Ammon's horn (tissue), 1 donor: ENCODE results near the gene NCKIPSD.

Experiments
- DNase-seq: peaks from one replicate; pipeline ENCODE4 v3.0.0-alpha.2; 2016; ENCODE audit warnings: low spot score

NCKIPSD gene

DNA sequence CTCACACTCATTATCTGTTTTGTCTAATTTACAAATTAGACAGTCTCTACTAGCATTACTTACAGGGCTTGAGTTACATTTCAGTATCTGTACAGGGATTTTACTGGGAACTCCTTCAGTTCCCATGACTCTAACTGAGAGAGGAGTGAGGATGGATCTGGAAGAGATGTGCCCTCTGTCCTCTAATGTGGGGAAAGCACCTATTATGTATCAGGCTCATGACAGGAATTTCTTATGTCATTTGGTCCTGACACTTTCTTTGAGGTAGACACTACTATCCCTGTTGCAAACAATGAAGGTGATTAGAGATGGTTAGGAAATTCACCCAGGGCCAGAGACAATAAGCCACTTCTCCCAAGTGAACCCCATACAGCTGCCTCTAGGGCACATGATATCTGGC lies 10.9 kb upstream of the NCKIPSD start:
- no peak for DNase-seq

DNA sequence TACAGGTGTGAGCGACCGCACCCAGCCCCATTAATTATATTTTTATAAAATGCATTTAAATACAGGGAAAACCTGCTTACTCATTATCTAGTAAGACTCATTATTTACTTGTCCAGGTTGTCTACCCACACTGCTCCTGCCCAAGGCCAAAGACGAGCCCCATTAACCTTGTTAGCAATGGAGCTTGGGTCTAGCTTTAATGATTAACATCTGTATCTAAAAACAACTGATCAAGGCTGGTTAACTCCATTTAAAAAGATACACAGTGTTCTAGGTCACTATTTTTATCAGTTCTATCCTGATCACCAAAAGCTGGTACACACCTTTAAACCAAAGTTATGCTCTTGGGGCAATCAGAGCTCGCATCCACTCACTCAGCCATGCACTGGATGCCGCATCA lies 10.4 kb upstream of the NCKIPSD start:
- DNase-seq: no peak

DNA sequence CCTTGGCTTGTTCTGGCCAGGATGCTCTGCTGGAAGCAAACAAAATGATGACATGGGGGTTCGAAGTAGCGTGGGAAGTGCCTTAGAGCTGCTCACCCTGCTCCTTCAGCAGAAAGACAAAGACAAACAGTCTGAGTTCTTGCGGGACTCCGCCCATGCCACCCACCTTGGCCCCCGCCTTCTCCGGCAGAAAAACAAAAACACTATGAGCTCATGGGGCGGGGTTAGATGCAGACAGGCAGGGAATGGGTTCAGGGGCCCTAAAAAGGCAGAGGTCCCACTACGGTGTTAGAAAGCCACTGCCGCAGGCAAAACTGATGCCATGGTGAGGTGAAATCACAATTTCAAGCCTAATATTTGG lies 9.7 kb upstream of the NCKIPSD start:
- DNase-seq: peak; percentile 51

DNA sequence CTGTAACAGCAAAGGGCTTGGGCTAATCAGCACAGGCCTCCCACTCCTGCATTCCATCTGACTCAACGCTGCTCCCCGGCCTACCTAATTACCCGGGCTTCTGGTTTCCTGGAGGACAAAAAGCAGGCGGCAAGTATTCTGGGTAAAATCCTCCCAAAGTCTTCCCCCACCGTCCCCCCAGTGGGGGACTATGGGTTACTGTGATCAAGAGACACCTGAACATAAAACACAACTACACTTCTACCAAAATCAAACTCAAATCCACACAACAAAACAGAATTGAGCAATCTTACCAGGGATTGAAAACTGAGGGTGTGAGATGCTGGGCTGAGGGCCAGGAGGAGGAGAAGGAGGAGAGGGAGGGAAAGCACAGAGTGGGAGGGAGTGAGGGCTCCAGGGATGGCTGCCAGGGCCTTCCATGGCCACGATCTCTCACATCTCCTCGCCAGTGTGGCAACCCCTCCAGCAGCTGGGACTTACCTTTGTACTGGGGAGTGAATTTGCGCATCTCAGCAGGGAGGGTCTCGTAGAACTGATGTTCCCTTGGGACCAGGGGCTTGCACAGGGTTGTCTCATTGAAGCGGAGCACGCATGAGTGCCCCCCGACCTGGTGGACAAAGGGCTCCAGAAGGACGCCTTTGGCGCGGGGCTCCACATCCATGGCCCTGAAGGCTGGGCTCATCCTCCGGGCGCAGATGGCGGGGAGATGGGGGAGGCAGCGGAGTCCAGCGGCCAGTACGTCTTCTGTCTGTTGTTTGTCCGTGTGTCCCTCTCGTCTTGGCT lies 9.1 kb upstream of the NCKIPSD start:
- peak; percentile 90 for DNase-seq

DNA sequence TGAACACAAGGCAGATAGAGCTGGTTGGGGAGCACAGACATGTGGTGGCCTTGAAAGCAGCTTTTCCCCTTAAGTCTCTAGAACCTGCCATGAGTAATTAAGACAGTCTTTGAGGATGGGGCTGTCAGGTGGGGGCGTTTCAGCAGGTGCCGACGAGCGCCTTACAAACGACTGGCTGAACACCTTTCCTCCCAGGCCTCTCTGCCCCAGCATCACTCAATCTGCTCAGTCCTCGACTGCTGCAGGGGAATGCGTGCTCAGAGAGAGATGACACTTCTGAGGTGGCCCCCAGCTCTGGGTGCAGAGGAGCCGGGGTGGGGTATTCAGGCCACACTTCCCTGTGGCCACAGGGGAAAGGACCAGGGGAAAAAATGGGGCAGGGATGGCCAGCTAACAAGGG lies 8.1 kb upstream of the NCKIPSD start:
- DNase-seq: no peak

DNA sequence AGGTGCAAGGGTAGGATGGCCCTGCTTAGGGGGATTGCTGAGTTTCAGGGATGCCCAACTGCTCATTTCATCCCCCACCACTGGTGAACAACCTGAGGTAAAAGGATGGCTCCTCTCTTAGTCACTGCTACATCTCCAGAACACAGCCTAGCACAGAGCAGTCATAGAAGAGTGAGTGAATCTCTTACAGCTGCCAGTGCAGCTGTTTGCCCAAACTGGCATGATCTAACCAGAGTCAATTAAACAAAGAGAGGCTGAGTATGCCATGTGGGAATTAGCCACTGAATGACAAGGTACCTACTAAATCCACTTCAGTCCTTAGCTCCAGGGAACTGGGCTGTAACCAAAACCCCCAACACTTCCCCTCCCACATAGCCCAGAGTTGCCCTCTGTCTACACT lies 6.8 kb upstream of the NCKIPSD start:
- DNase-seq: peak; percentile 66

DNA sequence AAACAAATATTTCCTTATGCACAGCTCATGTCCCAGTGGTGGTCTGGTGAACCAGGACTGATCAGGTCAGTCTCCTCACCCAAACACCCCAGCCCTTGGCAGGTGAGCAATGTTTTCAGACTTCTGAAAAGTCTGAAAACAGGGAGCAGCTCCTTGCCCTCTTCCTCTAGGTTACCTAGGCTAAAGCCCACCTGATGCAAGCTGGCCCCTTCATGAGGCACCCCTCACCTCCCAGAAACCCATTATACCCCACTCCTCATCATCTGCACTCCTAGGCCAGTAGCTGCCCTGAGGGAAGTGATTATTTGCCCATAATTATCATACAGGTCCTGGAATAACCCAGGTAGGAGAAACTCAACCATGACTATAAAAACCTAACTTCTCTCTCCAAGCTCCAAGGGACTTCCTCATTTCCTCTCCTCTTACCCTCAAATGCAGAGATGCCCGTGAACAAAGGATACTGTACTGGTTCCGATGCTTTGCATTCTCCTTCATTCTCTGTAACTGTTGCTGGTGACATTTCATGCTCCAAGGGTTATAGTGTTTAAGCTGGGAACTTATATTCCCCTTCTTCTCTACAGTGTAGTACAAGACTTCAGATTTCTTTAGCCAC lies 5.2 kb upstream of the NCKIPSD start:
- no peak for DNase-seq

DNA sequence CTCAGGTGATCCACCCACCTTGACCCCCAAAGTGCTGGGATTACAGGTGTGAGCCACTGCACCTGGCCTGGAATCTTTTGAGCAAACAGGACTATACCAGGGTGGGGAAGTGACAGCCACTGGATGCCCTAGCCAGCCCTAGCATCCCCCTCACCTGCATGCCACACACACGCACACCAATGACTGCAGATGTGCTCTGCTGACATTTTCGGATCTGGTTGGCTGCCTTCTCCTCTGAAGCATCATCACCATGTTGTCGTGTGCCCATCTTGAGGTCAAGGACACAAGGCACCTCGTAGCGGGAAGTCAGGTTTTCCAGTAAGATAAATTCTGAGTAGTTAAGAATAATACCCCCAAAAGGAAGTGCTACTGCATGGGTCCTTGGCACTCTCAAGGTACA lies 3.7 kb upstream of the NCKIPSD start:
- DNase-seq: no peak

DNA sequence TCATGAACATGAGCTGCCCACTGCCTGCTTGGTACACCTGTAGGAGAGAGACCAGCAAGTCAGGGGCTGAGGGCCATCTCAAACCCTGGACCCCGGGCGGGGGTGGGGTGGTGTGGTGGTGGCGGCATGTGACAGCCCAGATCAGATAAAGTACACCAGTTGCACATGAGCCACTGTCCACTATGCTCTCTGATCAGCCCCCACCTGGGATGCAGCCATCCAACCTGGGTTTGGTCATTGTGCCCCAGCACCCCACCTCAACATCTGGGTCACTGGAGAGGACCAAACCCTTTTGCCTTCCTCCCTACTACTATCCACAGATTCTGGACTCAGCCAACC lies 3.0 kb upstream of the NCKIPSD start:
- DNase-seq: no peak

DNA sequence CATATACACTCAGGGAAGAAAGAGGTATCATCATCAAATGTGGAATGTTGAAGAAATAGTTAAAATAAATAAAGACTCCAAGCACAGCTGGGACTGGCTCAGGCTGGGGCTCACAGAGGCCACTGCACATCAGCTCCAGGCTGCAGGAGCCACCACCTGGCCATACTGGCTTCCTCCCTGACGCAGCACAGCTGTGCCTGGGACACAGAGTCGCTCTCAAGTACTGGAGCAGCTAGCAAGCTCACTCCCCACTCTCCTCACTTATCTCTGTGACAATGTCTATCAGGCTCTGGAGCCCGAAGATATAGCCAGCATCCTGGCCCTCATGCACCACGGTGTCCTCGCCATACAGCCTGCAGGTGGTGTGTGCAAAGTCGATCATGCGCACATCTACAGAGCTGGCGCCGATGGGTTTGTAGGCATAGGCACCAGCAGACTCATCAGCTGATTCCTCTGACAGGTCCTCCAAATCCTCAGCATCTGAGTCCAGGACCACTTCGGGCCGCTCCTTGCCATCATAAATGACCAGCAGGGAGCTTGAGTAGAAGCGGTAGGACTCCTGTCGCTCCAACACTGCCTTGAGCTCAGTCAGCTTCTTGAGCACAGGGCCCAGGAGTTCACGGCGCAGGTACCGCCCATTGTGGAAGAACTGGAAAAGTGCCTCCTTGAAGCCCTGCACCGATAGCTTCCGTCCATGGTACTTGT lies 2.5 kb upstream of the NCKIPSD start:
- DNase-seq: no peak

DNA sequence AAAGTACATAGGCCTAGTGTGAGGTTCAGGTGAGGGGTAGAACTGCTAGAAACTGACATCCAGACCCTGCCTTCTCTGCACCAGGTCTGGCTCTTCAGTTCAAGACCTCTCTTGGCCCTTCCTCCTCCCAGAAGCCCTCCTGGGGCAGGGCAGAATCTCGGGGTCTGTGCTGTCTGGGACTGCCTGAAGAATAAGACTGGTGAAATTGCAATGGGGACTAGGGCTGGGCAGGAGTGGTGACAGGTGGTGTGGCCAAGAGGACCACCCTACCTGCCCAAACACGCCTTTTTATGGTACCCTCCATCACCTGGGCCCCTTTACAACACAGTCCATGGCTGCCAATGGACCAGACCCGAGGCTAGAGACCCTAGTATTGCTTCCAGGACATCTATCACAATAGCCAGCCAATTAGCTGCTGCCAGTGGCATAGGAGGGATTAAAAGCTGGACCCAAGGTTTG lies 1.5 kb upstream of the NCKIPSD start:
- DNase-seq: no peak

DNA sequence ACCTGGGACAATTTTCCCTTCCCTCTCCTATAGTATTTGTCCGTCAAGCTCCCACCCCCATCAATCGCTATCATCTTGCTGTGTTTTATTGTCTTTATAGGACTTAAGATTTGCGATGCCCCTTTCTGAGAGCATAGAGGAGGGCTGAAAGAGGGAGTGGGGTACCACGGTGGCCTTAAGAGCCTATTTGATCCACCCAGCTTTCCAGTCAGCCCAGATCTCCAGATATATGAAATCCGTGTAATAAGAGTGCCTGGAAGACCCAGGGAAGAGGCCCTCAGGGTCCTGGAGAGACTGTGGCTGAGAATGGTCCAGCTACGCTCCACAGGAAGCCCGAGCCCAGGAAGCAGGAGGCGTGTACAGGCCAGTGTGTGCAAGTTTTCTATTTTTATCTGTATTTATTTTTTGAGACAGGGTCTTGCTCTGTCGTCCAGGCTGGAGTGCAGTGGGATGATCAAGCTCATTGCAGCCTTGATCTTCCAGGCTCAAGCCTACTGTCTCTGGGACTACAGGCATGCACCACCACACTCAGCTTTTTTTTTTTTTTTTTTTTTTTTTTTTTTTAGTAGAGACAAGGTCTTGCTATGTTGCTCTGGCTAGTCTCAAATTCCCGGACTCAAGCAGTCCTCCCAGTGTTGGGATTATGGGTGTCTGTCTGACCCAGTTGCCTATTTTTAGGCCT lies 964 bp upstream of the NCKIPSD start:
- no peak for DNase-seq

DNA sequence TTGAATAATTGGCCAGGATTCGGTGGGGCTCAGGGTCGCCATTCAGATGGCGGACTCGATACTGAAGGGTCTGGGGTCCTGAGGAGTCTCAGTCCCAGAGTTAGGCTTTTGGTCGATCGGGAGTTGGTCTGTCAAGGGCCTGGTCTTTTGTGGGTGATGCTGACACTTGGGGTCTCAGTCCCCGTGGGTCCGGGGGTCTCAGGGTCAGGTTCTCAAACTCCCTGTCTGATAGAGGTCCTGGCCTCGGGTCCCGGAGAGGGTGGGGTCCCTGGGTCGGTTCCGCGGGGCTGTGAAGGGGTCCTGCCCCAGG lies 467 bp downstream of the NCKIPSD start:
- no peak for DNase-seq

DNA sequence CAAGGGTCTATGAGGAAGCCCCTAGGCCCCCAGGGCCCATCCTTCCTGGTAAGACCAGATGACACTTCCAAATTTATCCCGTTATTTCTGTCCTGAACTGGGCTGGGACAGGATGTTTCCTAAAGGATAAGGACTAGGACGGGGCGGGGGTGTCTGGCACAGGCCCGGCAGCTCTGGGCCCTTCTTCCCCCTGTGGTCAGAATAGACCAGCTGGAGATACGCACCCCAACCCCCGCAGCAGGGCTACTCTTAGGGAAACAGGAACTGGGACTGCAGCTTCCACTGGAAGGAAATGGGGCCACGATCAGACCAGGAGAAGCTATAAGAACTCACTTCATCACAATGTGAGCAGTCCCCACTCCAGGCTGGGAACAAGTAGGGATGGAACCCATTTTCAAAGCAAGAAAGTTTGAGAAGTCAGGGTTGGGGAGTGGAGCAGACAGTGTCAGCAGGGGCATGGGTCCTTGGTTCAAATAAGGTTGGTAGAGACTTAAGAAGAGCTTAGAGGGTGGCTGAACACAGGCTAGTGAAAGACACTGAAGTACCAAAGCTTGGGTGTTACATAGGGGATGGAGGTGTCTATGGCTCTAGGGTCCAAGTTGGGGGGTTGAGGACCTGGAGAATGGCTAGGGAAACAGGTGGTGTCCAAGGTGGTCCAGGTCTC lies 1.1 kb downstream of the NCKIPSD start:
- DNase-seq: peak; percentile 39

DNA sequence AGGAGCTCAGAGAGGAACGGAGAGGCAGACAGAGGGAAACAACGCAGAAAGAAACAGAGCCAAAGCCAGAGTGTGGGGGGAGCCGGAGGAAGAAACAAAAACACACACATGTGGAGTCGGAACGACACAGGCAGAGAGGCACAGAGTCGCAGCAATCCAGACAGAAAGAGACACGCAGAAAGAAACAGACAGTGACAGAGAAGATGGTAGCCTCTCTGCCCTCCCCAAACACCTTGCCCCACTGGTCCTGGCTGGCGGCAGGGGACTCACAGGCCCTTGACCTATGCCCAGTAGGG lies 1.7 kb downstream of the NCKIPSD start:
- DNase-seq: peak; percentile 52

DNA sequence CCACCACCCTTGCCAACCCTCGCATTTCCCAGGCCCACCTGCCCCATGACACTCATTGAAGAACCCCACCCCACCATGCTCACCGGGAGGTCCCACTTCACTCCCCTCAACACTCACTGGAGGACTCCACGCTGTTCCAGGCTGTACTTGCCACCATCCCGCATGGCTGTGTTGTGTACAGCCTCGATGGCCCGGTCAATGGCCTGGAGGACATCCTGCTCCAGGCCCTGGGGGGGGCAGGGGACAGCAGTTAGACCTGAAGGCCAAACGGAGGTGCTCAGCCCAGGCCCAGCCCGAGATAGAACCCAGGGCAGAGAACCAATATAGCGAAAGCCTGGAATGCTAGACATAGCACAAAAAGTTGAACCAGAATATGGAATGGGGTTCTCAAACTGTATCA lies 2.9 kb downstream of the NCKIPSD start:
- no peak for DNase-seq

DNA sequence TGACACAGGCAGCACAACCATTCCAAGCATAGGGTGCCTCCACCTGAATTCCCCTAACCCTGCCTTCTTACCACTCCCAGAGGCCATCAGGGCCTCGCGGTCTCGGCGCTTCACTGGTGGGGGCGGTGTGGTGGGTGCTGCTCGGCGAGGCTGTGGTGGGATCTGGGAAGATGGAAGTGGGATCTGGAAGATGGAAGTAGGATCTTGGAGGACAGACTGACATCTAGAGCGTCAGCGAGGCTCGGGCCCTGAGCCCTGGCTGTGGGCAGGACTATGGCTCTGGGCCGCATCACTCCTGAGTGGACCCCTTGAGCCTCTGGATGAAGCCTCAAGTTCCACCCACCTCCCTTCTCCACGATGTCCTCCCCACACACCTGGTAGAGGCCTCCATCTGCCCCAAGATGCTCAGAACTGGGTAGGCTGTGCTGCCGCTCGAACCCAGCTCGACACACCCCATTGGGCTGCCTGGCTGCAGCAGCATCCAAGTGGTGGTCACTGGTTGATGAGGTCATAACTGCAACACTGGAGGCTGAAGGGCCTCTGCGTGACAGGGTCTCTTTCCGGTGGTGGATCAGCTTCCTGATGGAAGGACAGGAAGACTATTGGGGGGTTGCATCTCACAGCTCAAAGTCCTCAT lies 3.6 kb downstream of the NCKIPSD start:
- DNase-seq: no peak

DNA sequence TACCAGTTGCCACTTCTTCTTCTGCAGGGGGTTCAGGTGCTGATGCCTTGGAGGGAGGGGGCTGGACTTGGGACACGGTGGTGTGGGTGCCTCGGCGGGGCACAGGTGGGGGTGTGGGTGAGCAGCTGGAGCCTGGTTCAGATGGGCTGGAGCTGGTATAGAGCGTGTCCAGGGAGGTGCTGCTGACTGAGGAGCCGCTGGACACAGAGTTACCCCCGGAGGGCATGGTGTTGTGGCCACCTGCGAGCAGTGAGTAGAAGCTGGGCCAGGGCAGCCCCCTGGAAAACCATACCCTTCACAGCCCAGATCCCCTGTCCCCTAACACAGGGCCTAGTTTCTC lies 4.2 kb downstream of the NCKIPSD start:
- DNase-seq: no peak

DNA sequence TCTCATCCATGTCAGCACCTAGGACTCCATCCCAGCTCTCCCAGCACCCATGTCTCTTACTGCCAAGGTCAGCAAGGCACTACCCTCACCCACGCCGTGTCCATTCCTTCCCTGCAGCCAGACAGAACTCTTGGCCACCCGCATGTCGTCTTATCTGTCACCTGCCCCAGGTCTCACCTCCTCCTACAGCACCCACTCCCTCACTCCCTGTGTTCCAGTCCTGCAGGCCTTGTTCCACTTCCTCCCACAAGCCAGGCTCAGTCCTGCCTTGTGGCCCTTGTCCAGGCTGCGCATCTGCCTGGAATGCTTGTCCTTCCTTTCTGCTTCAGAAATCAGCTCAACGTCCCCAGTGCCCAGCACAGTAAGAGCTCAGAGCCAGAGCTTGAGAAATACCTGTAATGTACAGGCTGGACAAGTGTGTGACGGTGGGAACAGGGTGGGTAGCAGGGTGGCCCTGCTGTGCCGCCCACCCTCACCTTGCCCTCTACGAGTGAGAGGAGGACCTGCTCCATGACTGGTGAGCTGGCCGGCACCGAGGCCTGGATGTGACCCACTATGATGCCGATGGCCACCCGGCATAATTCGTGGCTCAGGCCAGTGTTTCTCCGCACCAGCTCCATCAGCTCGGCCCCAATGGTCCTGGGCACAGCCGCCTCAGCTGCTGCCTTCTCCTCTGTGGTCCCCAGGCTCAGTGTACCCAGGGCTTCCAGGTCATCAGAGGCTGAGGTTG lies 4.7 kb downstream of the NCKIPSD start:
- no peak for DNase-seq

DNA sequence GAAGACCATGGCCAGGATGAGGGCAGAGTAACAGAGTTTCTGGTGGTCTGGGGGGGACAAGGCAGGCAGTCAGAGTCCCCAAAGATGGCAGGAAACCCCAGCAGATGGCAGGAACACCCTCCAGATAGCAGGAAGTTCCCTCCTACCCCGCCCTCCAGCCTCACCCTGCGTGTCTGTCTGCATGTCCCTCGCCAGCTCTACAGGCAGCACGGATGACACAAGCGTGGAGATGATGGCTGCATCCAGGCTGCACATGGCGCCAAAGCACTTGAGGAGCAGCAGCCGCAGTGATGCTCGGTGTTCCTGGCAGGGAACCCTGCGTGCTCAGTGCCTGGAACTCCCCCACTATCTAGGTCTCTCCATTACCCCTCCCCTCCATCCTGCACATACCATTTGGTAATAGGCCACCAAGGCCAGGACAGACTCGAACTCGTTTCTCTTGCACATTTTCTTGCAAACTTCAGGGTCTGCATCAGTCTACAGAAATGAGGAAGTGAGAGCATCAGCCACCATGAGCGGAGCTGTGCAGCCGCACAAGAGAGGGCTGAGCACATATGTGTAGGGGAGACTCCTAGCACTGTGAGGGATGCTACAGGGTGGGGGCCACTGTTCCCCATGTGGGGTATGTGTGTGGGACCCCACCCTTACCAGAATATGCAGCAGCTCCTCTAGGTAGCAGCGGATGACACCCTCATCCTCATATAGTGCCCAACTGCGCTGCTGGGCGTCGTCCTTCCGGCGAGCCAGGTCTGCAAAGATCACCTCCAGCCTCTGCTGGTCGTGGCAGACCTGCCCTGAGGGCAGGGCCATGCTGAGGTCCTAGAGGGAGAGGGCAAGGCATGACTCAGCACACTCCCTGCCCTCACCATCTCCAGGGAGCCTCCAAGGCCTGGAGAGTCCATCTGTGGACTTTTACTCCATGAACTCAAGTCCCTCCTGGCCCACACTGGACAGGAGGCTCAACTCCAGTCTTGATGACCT lies 6.0 kb downstream of the NCKIPSD start:
- no peak for DNase-seq
